Kidney epithelial cell (primary cell): ENCODE results near the gene TMPRSS12. TPM values are rescaled to one million over a fixed set of nuclear protein-coding genes. Genes with fewer than 3 reads are reported as not detected.
"Not testable (repeated sequence)": the region's sequence is repeated elsewhere in the genome, so short reads cannot be mapped to it uniquely, and the experiment has no call there.

Experiments
- DNase-seq: peaks from one replicate; pipeline ENCODE4 v3.0.0-alpha.2; 2010; ENCODE audit warnings: low read depth
- H3K27me3 ChIP-seq: 2 replicates; pipeline ENCODE4 v1.6.0; 2011; ENCODE audit warnings: low read length; ENCODE audit not compliant: control insufficient read depth, insufficient read depth
- H3K36me3 ChIP-seq: 2 replicates; pipeline ENCODE4 v1.5.1; 2011; ENCODE audit warnings: low read length; ENCODE audit not compliant: control insufficient read depth, insufficient read depth
- H3K4me3 ChIP-seq: 2 replicates; pipeline ENCODE4 v1.5.1; 2011; ENCODE audit warnings: low read depth, mild to moderate bottlenecking, control low read depth, low read length
- total RNA-seq: library from RNA; depleted of rRNA; stranded (reverse); fragments of >200 nt; gene quantifications from 2 replicates; pipeline ENCODE4 v1.2.3, GENCODE V29; 2015
- TF ChIP-seq, protein P1 (sequence below): IDR thresholded peaks from 2 replicates; pipeline ENCODE4 v1.5.1; 2011; ENCODE audit warnings: mild to moderate bottlenecking, moderate library complexity, low read length, control low read depth, inconsistent platforms; ENCODE audit not compliant: insufficient read depth, poor library complexity, severe bottlenecking

Gene TMPRSS12
- total RNA-seq, 1 donor from 2014 or later, result not detected

DNA sequence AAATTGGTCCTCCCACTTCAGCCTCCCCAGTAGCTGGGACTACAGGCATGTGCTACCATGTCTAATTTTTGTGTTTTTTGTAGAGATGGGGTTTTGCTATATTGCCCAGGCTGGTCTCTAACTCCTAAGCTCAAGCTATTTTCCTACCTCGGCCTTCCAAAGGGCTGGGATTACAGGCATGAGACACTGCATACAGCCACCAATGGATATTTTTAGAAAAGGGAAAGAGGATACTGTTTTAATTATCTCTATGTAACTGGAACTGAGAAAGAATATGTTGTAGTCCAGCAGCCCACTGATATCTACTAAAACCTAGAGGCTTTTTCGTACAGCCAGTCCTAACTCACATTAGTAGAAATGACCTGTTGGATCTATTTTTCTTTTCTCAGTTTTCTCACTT is 6.2 kb downstream of the TMPRSS12 start:
- Histone ChIP-seq H3K36me3 (no peaks in the 10 kb centered on the region), H3K4me3 (no peak overlapping the region), H3K27me3 (peaks cover 3% of the 10 kb centered on the region)
- TF ChIP-seq, protein P1, sequence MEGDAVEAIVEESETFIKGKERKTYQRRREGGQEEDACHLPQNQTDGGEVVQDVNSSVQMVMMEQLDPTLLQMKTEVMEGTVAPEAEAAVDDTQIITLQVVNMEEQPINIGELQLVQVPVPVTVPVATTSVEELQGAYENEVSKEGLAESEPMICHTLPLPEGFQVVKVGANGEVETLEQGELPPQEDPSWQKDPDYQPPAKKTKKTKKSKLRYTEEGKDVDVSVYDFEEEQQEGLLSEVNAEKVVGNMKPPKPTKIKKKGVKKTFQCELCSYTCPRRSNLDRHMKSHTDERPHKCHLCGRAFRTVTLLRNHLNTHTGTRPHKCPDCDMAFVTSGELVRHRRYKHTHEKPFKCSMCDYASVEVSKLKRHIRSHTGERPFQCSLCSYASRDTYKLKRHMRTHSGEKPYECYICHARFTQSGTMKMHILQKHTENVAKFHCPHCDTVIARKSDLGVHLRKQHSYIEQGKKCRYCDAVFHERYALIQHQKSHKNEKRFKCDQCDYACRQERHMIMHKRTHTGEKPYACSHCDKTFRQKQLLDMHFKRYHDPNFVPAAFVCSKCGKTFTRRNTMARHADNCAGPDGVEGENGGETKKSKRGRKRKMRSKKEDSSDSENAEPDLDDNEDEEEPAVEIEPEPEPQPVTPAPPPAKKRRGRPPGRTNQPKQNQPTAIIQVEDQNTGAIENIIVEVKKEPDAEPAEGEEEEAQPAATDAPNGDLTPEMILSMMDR, result no peak
- DNase-seq, result no peak

DNA sequence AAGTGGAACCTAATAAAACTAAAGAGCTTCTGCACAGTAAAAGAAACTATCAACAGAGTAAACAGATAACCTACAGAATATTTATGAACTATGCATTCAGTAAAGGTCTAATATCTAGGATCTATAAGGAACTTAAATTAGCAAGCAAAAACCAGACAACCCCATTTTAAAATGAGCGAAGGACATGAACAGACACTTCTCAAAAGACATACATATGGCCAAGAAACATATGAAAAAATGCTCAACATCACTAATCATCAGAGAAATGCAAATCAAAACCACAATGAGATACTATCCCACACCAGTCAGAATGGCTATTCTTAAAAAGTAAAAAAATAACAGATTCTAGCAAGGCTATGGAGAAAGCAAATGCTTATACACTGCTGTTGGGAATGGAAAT is 12.5 kb downstream of the TMPRSS12 start:
- H3K36me3 ChIP-seq, H3K27me3 ChIP-seq, H3K4me3 ChIP-seq, DNase-seq: not testable (repeated sequence)

GRCh38 chr12:50855679-50856078 is 13.0 kb downstream of the TMPRSS12 start:
- DNase-seq, H3K36me3 ChIP-seq, H3K27me3 ChIP-seq, H3K4me3 ChIP-seq: not testable (repeated sequence)

DNA sequence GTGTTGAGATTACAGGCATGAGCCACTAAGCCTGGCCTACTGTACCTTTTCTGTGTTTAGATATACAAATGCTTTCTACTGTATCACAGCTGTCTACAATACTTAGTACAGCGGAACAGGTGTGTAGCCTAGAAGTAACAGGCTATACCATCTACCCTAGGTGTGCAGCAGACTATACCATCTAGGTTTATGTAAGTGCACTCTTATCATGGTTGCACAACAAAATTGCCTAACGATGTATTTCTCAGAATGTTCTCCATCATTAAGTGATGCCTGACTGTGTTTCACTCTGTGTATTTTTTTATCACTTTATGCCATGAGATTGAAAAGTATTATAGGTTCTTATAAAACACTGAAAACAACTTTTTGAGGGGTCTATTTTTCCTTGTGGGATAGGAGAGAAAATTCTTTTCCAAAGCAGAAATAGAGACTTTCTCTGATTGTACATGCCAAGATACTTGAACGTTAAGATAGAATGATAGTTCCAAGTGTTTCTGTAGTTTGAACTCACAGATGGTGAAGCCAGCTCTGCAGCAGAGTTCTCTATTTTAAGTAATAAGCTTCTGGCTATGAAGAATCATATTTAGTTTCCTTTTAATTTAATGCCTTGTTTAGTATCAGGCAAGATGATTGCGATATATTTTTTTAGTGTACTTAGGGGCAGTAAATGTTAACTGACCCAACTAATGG is 17.0 kb downstream of the TMPRSS12 start:
- H3K4me3 ChIP-seq, result no peak overlapping the region
- DNase-seq, result no peak
- no peaks in the 10 kb centered on the region for H3K36me3 ChIP-seq
- TF ChIP-seq, protein P1, result no peak
- no peaks in the 10 kb centered on the region for H3K27me3 ChIP-seq

- peak; percentile 9 for DNase-seq
- Histone ChIP-seq H3K27me3 (no peaks in the 10 kb centered on the region), H3K36me3 (no peaks in the 10 kb centered on the region), H3K4me3 (no peak overlapping the region)
- TF ChIP-seq, protein P1, result no peak
These were observed 19.6 kb downstream of the TMPRSS12 start for GRCh38 chr12:50862316-50862715.

DNA sequence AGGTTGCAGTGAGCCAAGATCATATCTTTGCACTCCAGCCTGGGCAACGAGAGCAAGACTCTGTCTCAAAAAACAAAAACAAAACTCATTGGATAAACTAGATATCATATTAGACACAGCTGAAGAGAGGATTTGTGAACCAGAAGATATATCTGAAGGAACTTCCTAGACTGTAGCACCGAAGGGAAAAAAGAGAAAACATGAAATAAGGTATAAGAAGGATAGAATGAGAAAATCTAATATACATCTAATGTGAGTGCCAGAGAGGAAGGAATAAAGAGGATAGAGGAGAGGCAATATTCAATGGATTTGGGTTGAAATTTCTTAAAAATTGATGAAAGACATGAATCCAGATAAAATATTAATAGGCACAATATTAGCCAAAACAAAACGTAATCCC is 22.5 kb downstream of the TMPRSS12 start:
- no peaks in the 10 kb centered on the region for H3K27me3 ChIP-seq
- no peaks in the 10 kb centered on the region for H3K36me3 ChIP-seq
- no peak for DNase-seq
- H3K4me3 ChIP-seq, result no peak overlapping the region
- TF ChIP-seq, protein P1, result no peak

- not testable (repeated sequence) for H3K36me3 ChIP-seq, H3K27me3 ChIP-seq, H3K4me3 ChIP-seq, DNase-seq
These were observed 26.2 kb downstream of the TMPRSS12 start for GRCh38 chr12:50868881-50869280.
